ENCODE data around the gene CH25H.

The CH25H gene

GRCh38 chr10:89228146-89228545 is 21.0 kb upstream of the CH25H start:
- no peak for DNase-seq

GRCh38 chr10:89226891-89227290 is 19.8 kb upstream of the CH25H start:
- no peak for DNase-seq

- DNase-seq, result peak in 1 of 2 donors; percentile 42
Observed at GRCh38 chr10:89224739-89225443, 17.8 kb upstream of the CH25H start.

GRCh38 chr10:89221919-89222318 is 14.8 kb upstream of the CH25H start:
- no peak for DNase-seq

- DNase-seq, result peak; percentile 50 to 69
Observed at GRCh38 chr10:89219513-89220218, 12.5 kb upstream of the CH25H start.

GRCh38 chr10:89217057-89217990 is 10.2 kb upstream of the CH25H start:
- peak; percentile 52 to 86 for DNase-seq

- DNase-seq, result no peak
Observed at GRCh38 chr10:89216056-89216455, 8.9 kb upstream of the CH25H start.

GRCh38 chr10:89215511-89215910 is 8.4 kb upstream of the CH25H start:
- DNase-seq, result peak in 1 of 2 donors; percentile 87

GRCh38 chr10:89214566-89215165 is 7.5 kb upstream of the CH25H start:
- no peak for DNase-seq

GRCh38 chr10:89213191-89213808 is 6.2 kb upstream of the CH25H start:
- DNase-seq, result peak in 1 of 2 donors; percentile 70

- no peak for DNase-seq
Observed at GRCh38 chr10:89210794-89211425, 3.8 kb upstream of the CH25H start.

GRCh38 chr10:89209718-89210117 is 2.6 kb upstream of the CH25H start:
- DNase-seq, result no peak

GRCh38 chr10:89207801-89208551 is 859 bp upstream of the CH25H start:
- peak in 1 of 2 donors; percentile 37 for DNase-seq

GRCh38 chr10:89206402-89207180 is 526 bp downstream of the CH25H start:
- peak in 1 of 2 donors; percentile 31 for DNase-seq

GRCh38 chr10:89204621-89205185 is 2.4 kb downstream of the CH25H start:
- DNase-seq, result no peak

- no peak for DNase-seq
Observed at GRCh38 chr10:89203237-89203636, 3.9 kb downstream of the CH25H start.

- no peak for DNase-seq
Observed at GRCh38 chr10:89202033-89202425, 5.1 kb downstream of the CH25H start.

GRCh38 chr10:89201345-89202032 is 5.6 kb downstream of the CH25H start:
- DNase-seq, result no peak

- DNase-seq, result no peak
Observed at GRCh38 chr10:89197473-89197872, 9.6 kb downstream of the CH25H start.

Measured in hippocampal formation (tissue), 2 donors.